ENCODE measurements around the gene CABLES2.
"Not testable (repeated sequence)": the region's sequence is repeated elsewhere in the genome, so short reads cannot be mapped to it uniquely, and the experiment has no call there.

CABLES2 gene

DNA sequence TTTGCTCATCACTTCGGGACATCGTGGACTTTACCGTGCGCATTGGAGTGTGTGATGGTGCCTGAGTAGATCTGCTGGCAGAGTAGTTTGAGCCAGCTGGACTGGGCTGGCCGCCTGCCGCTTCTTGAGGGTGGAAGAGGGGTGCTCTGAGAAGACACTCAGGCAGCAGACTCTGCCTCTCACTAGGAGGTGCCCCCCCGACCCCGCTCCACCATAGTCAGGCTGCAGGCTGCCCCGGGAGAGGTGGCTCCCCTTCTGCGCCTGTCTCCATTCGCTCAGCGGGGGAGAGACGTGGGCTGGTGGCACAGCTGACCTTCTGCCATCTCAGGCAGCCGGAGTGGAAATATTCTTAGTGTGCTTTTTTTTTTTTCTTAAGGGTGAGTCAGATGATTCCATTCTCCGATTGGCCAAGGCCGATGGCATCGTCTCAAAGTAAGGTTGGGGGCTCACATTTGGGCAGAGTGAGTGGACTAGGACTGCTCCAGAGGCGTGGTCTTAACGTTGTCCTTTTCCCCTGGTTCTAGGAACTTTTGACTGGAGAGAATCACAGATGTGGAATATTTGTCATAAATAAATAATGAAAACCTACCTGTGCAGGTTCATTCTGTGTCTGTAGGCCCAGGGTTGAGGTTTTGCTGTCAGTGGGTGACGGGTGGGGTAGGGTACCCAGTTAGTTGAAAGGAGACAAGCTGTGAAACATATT lies 19.0 kb downstream of the CABLES2 start:
- DNase-seq: no peak

DNA sequence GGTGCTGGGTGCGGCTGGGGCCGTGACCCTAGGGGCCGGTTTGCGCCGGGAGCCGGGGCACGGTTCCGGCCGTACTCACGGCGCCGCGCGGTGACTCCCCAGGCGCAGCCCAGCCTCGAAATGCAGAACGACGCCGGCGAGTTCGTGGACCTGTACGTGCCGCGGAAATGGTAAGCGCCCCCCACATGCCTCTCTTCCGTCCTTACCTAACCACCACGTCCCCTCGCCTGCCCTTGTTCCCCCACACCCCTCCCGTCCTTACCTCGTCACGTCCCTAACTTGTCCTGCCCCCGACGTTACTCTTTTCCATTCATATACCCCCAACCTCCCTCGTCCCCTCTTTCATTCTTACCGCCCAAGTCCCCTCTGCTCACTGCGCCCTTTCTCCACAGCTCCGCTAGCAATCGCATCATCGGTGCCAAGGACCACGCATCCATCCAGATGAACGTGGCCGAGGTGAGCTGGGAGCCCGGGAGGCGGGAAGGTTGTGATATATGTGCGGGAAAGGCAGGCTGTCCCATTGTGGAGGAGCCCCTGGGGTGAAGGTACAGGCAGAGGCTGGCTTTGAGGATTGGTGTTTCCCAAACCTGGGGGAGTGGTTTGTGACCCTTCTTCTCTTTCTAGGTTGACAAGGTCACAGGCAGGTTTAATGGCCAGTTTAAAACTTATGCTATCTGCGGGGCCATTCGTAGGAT lies 19.7 kb downstream of the CABLES2 start:
- no peak for DNase-seq

DNA sequence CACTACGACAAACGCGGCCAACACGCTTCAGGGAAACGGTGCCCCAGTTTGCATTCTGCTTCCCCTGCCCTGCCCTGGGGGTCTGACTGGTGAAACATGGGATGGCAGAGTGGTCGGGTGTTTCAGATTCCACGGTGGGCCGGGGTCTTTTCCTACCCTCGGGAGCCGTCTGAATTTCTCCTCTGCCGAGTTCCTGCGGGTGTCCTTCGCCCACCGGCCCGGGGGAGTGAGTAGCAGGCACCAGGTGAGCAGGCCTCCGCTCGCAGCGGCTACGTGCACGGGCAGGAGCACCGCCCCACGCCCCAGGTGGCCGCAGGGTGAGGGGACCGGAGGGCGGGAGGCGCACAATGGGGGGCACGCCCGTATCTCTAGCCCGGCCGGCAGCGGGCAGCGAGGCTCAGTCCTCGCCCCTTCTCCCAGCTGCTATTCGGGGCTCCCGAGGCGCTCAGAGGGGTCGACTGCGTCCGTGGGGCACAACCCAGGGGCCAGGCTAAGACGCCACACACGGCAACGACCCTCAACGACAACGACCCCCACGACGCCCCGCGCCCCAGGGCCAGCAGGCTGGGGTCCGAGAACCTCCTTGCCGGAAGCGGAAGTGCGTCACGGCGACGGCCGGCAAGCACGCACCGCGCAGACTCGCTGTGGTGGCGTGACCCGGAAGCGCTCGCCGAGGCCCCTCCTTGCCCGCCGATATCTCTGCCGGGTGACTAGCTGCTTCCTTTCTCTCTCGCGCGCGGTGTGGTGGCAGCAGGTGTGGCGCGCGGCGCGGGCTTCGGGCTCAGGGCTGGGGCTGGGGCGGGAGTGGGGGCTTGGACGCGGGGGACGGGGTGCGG lies 20.5 kb downstream of the CABLES2 start, which contains the start of gene RPS21:
Gene RPS21 (plus strand): TSS at position 721 of the 836 bp plus-strand sequence. CDS start 236 bp downstream, outside the sequence.
- DNase-seq: peak; percentile 80

DNA sequence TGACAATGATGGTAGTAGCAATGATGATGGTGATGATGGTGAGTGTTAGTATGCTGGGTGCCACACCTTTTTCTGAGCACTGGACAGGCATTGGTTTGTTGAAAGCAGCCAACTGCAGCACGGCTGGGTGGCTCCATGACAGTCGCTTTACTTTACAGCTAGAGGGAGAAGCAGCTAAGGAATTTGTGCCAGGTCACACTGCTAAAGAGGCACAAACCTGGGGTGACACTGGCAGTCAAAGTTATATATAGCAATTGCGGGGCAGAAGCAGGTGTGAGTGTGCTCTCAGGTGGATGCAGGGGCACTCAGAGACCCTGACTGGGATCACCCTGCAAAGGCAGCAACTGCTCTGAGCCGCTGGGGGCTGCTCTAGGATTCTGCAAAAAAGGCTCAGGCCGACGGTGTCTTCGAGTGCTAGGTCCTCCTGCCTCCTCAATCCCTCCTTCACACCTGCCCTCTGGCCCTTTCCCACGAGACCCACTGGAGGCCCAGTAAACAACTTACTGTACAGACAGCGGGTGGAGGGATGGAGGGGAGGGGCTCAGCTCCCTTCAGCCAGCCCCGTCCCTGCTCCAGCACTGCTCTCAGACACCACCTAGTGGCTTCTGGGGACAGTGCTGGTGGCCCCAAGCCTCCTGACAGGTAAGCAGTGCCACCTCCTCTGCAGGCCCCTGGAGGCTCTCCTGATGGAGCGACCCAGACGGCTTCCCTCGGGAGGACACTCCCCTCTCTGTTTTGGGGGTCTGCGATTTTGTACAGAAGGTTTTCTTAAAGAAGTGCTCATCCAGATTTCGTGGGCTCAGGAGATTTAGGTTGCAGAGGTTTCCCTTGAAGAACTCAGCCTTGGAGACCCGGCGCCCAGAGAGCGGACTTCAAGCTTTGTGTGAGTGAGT lies 24.5 kb downstream of the CABLES2 start:
- DNase-seq: peak; percentile 48

DNA sequence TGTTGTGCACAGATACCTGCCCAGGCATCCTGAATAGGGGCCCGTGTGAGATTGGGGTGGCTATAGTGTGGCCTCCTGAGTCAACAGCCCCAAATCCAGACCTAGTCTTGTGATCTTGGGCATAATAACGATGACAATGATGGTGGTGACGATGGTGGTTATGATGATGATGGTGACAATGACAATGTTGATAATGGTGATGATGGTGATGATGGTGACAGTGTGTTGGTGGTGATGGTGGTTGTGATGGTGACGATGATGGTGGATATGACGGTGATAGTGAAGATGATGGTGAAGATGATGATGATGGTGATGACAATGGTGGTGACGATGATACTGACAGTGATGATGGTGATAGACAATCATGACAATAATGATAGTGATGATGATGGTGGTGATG lies 25.2 kb downstream of the CABLES2 start:
- no peak for DNase-seq

DNA sequence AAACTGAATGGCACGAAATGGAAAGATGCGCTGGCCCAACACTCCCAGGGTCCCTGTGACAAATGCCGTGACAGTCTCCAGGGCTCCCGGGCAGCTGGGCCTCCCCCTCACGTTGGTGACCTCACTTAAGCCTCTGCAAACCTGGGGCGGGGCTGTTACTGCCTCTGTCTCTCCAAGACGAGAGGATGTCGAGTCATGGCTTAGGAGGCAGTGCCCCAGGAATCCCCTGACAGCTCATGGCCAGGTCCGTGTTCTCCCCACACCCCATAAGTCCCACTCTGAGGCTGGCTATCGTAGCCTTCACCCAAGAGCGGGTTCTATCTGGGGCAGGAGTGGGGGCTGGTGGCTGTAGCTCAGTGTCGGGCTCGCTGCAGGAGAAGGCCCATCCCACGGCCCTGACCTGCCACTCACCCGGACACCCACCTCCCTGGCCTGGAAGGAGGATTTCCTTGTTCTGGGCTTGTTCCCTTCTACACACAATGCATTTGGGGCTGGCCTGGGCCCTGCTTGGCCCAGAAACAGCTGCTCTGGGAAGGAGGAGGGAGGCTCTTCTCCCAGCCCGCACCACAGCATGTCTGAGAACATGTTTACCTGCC lies 25.8 kb downstream of the CABLES2 start:
- DNase-seq: no peak

DNA sequence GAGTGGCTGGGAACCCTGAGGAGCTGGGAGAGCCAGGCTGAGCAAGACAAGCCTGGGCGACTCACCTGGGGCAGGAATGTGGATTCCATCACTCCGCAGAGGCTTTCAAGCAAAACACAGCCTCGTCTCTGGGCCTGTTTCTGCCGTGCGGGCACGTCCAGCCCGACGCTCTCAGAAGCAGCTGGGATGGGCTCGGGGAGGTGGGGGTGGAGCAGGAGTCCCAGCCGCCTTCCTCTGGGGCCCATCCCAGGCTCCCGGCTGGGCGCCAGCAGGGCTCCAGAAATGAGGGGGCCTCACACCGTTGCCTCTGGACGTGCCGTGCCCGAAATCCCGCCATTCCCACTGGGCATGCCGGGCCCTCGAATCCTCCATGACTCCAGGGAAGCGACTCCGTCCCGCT lies 28.9 kb downstream of the CABLES2 start:
- no peak for DNase-seq

DNA sequence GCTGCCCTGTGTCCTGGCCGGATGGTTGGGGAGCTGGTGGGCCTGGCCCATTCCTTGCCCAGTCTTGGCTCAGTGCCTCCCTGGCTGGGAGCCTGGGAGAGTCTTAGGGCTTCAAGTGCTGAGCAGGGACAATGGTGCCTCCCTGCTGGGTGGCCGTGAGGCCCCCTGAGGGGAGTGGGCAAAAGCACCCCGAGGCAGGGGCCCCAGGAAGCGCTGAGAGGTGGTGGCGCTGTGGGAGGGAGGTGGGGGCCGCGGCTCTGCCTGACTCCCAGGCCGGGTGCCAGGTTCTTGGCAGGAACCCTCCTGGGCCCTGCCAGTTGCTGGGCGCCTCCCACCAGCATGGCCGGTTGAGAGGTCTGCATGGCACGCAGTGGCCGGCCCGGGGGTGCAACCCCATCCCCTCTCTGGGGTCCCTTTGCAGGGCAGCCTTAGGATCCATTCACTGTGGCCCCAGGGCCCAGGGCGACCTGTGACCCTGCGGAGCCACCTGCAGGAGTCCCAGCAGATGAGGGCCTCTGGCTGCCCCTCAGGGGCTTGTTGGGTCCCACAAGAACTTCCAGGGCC lies 29.4 kb downstream of the CABLES2 start:
- DNase-seq: no peak

DNA sequence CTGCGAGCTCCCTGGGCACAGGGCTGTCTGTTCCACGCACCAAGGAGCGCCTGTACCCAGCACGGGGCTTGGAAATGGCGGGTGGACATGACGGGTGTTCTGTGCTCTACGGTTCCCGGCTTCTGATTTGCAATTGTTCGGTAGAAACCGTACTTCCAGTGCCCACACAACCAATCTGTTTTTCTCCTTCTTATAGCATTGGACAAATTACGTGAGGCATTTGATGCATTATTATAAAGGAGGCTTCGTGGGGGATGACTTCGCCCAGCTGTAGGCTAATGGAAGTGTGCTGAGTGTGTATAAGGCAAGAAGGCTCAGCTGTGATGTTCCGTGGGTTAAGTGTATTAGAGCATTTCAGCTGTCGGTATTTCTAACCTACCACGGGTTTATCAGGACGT lies 30.0 kb downstream of the CABLES2 start:
- no peak for DNase-seq

DNA sequence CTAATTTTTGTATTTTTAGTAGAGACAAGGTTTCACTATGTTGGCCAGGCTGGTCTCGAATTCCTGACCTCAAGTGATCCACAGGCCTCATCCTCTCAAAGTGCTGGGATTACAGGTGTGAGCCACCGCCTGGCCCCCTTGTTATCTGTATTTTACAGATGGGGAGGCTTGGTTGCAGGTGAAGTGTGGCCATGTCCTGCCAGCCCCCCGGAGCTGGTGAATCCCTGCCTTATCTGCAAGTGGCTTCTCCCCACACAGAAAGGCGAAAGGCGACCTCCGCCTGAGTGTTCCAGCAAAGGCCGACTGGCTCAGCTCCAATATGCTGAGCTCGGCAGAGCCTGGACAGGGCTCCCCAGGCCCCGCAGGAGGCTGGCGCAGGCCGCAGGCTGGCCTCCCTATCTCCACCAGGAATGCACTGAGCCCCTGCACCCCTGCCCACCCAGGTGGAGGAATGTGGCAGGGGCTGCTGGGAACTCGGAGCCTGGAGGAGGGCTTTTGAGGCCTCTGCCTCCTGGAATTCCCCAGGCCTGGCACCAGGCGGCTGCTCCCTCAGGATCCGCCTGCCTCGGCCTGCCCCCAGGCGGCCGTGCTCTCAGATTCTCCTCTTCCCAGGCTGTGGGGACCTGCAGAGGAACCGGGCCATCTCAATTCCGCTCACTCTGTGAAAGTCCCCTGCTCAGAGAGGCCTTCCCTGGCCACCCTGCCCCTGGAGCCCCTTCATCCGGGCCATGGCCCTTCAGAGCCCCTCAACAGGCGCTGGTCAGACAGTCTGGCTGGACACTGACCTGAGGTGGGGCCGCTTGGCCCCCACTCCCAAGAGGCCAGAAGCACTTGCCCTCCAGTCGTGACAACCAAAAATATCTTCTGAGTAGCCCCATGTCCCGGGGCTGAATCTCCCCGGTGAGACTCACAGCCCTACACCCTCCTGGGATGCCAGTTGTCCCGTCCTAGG lies 30.7 kb downstream of the CABLES2 start:
- DNase-seq: no peak

DNA sequence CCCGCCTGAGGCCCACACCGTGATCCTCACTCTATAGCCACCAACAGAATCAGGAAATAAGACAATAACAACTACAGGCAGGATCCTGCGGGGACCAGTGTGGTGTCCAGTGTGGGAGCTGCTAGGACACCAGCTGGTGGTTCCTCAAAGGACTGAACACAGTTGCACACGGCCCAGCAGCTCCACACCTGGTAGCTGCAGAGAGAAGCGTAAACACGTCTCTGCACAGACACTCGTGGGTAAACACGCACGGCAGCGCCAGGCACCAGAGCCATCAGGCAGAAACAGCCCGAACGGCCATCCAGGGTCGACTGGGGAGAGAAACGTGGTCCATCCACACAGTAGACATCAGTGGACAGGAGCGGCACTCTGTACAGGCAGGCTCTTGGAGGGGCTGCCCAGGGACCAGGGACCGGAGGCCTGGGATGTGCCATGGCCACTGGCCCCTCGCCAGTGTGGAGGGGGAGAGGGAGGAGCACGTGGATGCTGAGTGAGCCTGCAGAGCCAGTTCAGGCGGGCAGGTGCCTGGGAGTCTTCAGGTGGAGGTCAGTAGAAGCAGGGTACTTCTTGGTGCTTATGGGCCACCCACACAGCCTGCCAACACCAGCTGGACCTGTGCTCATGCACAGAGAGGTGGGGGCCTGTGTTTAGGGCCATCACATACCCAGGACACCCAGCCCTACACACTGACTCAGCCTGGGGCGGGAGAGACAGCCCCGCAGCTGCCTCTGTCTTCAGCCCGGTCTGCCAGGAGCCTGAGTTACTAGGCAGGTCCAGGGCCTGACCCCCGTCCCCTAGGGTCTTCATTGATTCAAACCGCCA lies 32.5 kb downstream of the CABLES2 start:
- DNase-seq: no peak

DNA sequence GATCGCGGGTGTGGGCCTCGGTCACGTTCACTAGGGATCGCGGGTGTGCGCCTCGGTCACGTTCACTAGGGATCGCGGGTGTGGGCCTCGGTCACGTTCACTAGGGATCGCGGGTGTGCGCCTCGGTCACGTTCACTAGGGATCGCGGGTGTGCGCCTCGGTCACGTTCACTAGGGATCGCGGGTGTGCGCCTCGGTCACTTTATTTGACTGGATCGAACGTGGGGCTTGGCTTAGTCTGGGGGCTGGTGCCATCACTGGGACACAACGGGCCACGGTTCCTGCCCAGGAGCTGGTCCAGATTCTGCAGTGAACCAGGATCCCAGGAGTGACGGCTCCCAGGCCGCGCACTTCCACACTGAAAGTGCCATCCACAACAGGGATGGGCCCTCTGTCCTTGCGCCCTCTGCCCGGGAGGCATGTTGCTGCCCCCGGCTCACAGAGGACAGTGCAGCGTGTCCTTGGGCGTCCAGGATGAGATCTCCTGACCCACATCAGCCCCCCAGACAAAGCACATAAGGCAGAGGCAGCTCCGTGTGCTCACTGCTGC lies 33.4 kb downstream of the CABLES2 start:
- DNase-seq: not testable (repeated sequence)

DNA sequence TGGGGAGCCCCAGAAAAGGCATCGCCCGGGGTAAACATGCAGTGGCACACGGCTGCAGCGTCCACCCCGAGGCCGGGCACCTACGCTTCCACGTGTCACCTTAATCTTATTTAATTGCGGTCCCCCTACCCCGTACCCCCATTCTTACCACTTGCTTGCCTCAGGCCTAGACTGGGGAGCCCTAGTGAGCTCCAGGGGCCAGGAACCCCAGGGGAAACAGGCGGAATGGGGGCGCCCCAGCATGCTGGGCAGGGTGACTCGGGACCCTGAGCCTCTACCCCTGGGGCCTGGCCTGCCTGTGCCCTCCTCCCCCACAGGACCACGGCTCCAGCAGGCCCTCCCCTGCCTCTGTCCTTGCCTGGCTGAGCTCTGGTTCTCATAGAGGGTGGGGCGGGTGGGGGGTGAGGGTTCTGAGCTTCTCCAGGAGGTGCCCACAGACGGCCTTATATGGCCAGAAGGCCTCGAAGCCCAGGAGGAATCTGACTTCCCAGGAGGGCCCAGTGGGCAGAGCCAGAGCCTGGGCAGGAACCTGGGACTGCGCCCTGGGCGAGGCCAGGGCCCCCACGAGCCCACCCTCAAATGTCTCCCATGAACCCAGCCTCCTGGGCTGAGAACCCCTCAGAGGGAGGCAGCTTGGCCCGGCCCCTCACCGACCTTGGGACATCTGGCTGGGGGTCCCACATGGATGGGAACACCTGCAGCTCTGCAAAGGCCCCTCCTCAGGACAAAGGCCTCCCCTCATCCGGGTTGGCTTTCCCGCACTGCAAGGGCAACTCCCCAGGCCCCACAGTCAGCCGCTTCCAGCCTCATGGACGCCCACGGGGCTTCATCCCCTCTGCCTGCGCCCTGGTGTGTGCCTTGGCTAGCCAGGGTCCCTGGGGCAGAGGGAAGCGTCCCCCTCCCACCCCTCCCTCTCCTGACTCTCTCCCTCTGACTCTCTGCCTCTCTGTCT lies 34.8 kb downstream of the CABLES2 start:
- DNase-seq: no peak

DNA sequence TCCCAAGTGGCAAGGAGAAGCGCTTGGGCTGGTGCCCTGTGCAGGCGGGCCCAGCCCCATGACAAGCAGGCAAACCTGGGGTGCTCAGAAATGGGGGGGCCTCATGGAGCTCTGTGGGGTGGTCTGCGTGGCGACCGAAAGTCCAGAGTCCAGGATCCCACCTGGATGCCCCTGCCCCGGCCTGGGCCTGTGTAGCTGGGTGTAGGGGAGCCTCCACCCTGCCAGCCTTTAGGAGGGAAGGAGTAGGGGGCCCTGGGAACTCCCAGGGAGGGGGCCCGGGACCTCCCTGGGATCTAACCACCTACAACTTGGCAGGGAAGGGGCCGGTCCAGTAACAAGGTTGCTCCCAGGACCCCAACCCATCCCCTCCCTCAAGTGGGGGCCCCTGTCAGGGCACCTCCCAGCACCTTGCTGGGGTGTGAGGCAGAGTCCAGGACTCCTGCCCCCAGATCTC lies 35.5 kb downstream of the CABLES2 start:
- no peak for DNase-seq

DNA sequence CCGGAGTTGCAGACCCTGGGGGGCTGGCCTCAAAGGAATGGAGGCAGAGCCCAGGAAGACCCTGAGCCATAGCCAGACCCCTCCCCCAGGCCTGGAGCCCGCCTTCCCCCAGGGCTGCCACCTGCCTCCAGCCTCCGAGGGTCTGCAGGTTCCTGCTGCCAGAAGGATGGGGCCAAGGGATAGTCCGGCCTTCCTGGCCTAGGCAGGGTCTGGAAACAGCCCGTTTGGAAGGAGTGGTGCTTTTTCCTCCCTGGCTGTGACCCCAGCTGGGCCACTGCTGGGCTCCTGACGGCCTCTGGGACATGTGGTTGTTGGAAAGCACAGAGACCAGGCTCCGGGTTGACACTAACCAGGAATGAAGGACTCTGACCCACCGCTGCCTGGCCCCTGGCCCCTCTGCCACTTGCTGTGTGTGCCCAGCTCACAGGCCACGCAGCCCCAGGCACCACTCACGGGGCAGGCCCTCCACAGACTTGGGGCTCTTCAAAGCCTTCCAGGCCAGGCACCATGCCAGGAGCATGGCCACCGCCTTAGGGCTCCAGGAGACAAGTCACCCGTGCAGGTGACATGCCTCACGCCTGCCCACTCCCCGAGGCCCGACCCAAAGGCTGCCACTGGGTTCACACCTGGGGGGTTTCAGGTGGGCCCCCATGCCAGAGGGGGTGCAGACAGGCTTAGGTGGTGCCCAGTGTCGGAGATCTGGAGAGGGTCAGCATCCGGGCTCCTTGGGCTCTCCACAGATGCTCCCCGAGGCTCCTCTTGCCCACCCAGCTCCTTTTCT lies 36.1 kb downstream of the CABLES2 start:
- DNase-seq: no peak

DNA sequence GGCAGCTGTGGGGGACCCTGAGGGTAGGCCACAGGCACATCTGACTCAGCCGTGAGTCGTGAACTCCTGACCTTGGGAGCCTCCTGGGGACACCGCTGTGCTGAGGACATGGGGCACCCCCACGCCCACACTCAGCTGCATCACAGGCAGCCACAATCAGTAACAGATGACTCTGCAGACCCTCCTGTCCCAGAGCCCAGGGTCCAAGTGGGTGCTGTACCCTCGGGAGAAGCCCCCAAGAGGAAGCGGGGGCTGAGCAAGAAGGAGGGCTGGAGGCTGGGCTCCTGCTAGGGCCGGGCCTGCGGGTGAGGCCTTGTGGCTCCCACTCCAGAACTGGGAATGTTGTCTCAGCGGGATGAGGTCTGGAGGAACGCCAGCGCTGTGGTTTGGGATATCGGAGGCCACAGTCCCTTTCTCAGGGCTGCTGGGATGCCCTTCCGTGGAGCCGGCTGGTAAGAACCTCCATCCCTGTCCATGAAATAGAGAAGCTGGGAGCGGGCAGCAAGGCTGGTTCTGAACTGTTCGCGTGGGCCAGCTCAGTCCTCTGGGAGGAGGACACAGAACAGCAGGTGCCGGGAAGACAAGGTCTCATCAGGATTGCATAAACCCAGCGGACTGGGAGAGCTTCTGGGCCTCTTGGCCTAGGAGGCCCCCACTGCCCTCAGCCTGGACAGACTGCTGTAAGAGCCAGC lies 36.8 kb downstream of the CABLES2 start:
- no peak for DNase-seq

DNA sequence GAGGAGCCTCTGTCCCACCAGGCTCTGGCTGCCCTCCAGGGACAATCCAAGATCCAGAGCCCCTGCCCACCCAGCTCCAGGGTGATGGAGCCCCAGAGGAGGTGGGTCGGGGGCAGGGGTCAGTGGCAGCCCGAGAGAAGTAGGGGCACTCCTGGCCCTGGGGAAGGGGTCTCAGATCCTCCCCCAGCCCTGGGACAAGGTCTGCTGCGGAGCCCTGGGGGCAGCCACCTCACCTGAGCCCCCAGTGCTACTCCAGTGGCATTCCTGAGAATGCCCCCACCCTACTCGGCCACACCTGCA lies 37.3 kb downstream of the CABLES2 start:
- no peak for DNase-seq
